ENCODE data around the gene YPEL2.

Gene YPEL2

DNA sequence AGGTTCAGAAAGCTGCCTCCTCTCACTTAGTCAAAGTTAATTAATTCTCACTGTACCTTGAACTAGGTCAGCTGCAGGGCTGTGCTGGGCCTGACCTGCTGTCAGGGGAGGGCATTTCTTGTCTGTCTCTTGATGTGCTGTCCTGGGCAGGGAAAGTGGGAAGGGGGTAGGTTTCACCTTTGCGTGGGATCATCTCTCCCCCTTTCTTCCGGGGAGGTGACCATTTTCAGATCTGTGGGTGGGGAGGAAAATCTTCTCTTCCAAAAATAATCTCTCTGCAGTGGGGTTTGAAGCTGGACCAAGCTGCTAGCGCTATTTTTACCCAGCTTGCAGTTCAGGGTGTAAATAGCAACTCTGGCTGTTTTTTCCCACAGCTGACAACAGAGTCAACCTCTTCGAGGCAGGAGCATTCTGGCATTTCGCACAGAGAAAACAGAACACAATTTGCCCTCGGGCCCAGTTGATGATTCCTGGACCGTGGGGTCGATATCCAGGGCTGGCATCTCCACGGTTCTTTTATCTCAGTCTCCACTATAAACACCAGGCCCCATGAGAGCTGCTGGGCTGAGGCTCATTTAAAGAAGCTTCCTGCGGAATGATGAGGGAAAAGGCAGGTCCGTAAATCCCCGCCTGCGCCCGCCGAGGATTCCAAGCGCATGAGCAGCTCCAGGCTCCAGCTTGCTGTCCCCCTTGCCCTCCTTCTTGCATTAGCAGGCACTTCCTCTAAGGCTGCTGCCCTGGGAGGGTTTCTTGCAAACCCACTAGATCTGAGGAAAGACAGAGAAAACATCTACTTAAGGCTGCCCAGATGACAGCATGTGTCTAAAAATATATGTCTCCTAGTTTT, 93.9 kb downstream of the YPEL2 start:
- DNase-seq (ENCODE audit: low spot score in 2 of 2), result no peak
- Mint-ChIP-seq H3K27me3 (no peaks in the 10 kb centered on the region), H3K4me1 (no peaks in the 10 kb centered on the region)

DNA sequence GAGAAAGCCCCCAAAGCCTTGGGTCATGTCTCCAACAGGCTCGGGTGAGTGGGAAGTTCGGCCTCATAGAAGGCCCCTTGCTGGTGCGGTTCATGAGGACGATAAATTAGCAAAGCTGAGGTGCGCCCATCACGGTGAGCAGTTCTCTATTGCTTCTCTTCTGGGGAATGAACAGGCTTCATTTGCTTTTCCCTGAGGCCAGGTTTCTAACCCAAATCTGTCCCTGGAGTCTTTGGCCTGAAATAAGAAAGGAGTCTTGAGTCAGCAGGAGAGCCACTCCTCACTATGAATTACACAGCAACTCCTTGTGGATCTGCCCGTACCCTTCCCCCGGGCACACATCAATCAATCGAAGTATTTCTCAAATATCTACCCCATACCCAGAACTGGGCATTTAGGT, 94.6 kb downstream of the YPEL2 start:
- H3K4me1 Mint-ChIP-seq, result no peaks in the 10 kb centered on the region
- ATAC-seq (ENCODE audit: low read depth) (no peak), DNase-seq (ENCODE audit: low spot score in 2 of 2) (no peak)
- H3K27me3 Mint-ChIP-seq, result no peaks in the 10 kb centered on the region
- no peaks in the 10 kb centered on the region for H3K9me3 Mint-ChIP-seq
- H3K4me3 Mint-ChIP-seq, result no peak overlapping the region
- H3K27ac Mint-ChIP-seq, result no peak overlapping the region
- H3K36me3 Mint-ChIP-seq, result no peaks in the 10 kb centered on the region

More for the DNA sequence above, 93.9 kb downstream of the YPEL2 start:
- Mint-ChIP-seq H3K4me3 (no peak overlapping the region), H3K27ac (no peak overlapping the region), H3K9me3 (no peaks in the 10 kb centered on the region), H3K36me3 (no peaks in the 10 kb centered on the region)
- no peak for ATAC-seq (ENCODE audit: low read depth)

DNA sequence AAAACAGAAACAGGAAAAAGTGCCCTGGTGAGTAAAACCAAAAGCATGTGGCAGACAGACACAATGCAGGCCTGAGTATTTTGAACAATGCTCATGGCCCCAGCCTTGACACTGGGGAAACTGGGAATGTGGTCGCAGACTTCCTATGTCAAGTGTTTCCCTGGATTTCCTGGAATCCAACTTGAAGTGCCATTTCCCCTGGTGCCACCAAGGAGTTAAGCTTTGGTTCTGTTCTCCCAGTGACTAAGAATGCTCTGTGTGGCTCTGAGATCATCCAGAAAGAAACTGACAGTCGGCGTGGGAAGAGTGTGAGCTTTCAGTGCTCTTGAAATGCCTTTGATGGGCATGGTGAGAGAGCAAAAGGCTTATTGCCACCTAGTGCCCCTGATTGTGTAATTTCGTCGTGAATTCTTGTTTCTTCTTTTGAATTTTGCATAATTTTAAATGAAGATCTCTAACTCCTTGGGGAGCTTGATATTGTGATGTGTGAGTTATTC, 96.0 kb downstream of the YPEL2 start:
- DNase-seq (ENCODE audit: low spot score in 2 of 2) (no peak), ATAC-seq (ENCODE audit: low read depth) (no peak)
- H3K36me3 Mint-ChIP-seq, result peaks cover 2% of the 10 kb centered on the region

DNA sequence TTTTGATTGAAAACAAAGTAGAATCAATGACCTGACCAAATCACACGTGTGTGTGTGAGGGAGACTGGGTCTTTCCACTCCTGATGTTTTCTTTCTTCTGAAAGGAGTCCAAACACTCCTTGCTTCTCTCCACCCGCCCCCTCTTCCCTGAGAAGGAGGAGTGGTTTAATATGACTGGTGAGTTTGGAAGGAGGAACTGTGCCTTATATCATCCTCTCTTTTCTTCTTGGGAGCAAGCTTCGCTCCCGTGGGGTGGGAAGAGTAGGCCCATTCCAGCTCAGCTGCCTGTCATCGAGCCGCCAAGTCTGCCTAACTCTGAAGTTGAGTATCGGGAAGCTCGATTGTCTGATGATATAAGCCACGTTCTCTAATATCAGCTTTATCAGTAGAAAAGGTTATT, 96.5 kb downstream of the YPEL2 start:
- ATAC-seq (ENCODE audit: low read depth) (no peak), DNase-seq (ENCODE audit: low spot score in 2 of 2) (no peak)
- Mint-ChIP-seq H3K4me1 (no peaks in the 10 kb centered on the region), H3K4me3 (no peak overlapping the region), H3K27me3 (peaks cover 3% of the 10 kb centered on the region), H3K36me3 (peaks cover 6% of the 10 kb centered on the region), H3K27ac (no peak overlapping the region), H3K9me3 (peaks cover 9% of the 10 kb centered on the region)

More for the DNA sequence above, 96.0 kb downstream of the YPEL2 start:
- Mint-ChIP-seq H3K27me3 (peaks cover 3% of the 10 kb centered on the region), H3K4me1 (no peaks in the 10 kb centered on the region), H3K27ac (no peak overlapping the region), H3K4me3 (no peak overlapping the region), H3K9me3 (peaks cover 5% of the 10 kb centered on the region)

DNA sequence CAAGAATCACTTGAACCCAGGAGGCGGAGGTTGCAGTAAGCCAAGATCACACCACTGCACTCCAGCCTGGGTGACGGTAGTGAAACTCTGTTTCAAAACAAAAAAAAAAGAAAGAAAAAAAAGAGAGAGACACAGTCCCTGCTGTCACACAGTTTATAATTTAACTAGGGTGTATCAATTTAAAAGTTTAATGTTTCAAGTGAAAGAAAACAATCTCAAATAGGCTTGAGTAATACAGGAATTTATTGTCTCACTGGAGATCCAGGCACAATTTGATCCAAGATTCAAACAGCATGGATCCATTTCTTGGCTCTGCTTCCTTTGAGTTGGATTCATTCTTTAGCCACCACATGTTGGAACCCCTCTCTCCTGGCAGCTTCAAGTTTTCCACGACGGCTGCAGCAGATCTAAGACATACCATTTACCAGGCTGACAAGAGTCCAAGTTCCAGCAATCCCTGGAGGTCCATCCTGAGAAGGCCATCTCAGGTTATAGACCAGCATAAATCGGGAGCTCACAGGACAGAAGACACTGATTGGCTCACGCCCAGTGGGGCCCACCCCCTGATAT, 97.5 kb downstream of the YPEL2 start:
- Mint-ChIP-seq H3K27ac (no peak overlapping the region), H3K9me3 (peaks cover 9% of the 10 kb centered on the region), H3K36me3 (peaks cover 6% of the 10 kb centered on the region), H3K4me1 (no peaks in the 10 kb centered on the region), H3K4me3 (no peak overlapping the region), H3K27me3 (peaks cover 3% of the 10 kb centered on the region)
- ATAC-seq (ENCODE audit: low read depth) (no peak), DNase-seq (ENCODE audit: low spot score in 2 of 2) (no peak)

DNA sequence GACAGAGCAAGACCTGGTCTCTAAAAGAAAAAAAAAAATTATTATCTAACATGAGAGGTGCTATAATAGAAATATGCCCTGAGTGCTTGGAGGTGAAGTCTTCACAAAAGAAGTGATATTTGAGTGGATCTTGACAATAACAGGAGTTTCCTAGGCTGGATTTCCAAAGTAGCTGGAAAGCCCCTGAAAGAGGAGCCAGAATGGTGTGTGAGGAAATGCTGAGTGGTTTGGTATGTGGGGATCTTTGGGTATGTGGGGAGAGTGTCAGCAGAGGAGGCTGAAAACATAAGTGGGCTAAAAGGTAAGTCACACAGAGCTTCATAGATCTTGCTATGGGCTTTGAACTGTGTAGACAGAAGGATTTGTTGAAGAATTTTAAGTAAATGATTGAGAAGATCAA, 100.1 kb downstream of the YPEL2 start:
- H3K4me1 Mint-ChIP-seq, result no peaks in the 10 kb centered on the region
- peaks cover 9% of the 10 kb centered on the region for H3K9me3 Mint-ChIP-seq
- no peak overlapping the region for H3K4me3 Mint-ChIP-seq
- no peak for ATAC-seq (ENCODE audit: low read depth)
- H3K27me3 Mint-ChIP-seq, result peaks cover 3% of the 10 kb centered on the region
- H3K36me3 Mint-ChIP-seq, result peaks cover 6% of the 10 kb centered on the region
- no peak for DNase-seq (ENCODE audit: low spot score in 2 of 2)
- no peak overlapping the region for H3K27ac Mint-ChIP-seq

DNA sequence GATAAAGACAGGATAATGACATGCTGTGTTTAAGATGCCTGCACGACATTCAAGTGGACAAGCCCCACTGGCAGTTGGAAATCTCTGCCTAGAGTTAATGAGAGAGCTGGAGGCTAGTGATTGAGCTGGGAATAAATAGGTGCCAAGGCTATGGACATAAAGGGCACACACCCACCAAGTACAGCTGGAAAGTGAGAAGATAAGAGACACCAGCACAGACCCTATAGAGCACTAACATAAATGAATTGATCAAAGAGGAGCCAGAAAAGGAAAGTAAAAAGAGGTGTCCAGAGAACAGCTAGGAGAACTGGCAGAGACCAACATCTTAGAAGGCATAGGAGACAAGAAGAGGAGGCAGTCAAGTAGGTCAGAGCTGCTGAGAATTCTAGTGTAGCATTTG, 101.2 kb downstream of the YPEL2 start:
- Mint-ChIP-seq H3K9me3 (peaks cover 9% of the 10 kb centered on the region), H3K4me3 (no peak overlapping the region), H3K27ac (no peak overlapping the region), H3K27me3 (peaks cover 3% of the 10 kb centered on the region), H3K4me1 (peaks cover 2% of the 10 kb centered on the region), H3K36me3 (peaks cover 6% of the 10 kb centered on the region)
- no peak for DNase-seq (ENCODE audit: low spot score in 2 of 2)
- ATAC-seq (ENCODE audit: low read depth), result no peak

DNA sequence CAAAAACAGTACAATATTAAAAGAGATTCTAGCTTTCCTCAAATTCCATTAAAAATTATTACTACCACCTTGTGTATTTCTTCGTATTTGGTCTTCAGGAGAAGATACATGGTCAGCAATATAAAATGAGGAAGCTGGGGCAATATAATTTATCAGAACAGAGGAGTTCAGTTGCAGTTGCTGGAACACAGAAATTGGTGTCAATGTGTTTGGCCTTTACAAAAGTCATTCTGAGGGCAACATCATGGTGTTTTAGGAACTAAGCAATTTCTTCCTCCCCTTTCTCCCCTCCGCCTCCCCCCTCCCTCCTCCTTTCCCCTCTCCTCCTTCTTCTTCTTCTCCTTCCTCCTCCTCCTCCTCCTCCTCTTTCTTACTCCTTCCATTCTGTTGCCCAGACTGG, 102.1 kb downstream of the YPEL2 start:
- peaks cover 9% of the 10 kb centered on the region for H3K9me3 Mint-ChIP-seq
- ATAC-seq (ENCODE audit: low read depth), result no peak

DNA sequence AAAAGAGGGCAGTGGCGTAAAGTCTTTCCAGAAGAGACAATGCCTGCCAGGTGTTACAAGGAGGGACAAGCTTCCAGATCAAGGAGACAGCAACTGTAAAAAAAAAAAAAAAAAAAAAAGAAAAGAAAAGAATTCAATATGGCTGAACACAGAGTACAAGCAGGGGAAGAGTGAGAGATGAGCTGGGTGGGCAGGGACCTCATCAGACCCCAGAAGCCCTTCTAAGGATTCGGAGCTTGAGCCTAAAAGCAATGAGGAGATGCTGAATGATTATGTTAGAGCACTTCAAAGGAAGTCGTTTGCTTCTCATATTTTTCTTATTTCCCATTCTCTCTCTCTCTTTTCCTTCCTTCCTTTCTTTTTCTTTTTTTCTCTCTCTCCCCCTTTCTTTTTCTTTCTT, 103.0 kb downstream of the YPEL2 start:
- Mint-ChIP-seq H3K27ac (no peak overlapping the region), H3K27me3 (peaks cover 3% of the 10 kb centered on the region), H3K4me3 (no peak overlapping the region), H3K9me3 (peaks cover 9% of the 10 kb centered on the region), H3K4me1 (peaks cover 9% of the 10 kb centered on the region), H3K36me3 (peaks cover 6% of the 10 kb centered on the region)
- ATAC-seq (ENCODE audit: low read depth) (no peak), DNase-seq (ENCODE audit: low spot score in 2 of 2) (no peak)

More for the DNA sequence above, 102.1 kb downstream of the YPEL2 start:
- Mint-ChIP-seq H3K4me1 (peaks cover 9% of the 10 kb centered on the region), H3K36me3 (peaks cover 6% of the 10 kb centered on the region), H3K4me3 (no peak overlapping the region), H3K27ac (no peak overlapping the region), H3K27me3 (peaks cover 3% of the 10 kb centered on the region)
- no peak for DNase-seq (ENCODE audit: low spot score in 2 of 2)

DNA sequence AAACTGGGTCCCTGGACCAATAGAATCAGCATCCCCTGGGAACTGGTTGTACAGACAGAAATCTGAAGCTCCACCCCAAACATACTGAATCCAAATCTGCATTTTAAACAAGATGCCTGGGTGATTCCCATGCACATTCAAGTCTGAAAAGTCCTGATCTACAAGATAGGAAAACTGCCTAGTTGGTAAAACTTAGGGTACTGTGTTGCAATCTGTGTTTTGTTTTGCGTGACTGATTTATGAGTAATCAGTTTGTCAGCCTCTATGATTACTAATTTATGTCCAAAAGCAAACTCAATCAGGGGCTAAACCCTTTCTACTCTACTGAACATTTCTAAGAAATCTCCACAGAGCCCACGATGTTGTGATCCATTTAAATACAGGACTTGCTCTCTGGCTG, 103.8 kb downstream of the YPEL2 start:
- Mint-ChIP-seq H3K27me3 (peaks cover 3% of the 10 kb centered on the region), H3K4me1 (peaks cover 9% of the 10 kb centered on the region), H3K36me3 (peaks cover 6% of the 10 kb centered on the region), H3K4me3 (no peak overlapping the region), H3K9me3 (peaks cover 9% of the 10 kb centered on the region), H3K27ac (no peak overlapping the region)
- no peak for DNase-seq (ENCODE audit: low spot score in 2 of 2)
- ATAC-seq (ENCODE audit: low read depth), result no peak

DNA sequence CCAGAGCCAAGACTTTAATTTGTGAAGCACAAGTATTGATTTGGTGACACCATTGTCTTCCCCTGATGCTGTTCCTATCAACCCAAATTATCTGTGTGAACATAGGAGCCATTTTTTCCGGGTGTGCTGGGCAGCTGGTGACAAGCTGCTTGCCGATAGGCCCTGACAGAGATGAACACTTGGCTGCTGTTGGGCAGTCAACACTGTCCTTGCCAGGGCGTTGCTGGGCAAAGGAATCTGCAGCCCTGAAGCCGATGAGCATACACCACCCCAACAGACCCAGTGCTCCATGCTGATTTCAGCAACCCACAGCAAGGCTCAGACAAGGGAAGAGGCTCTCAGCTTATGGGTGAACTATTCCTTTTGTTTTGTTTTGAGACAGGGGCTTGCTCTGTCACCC, 105.4 kb downstream of the YPEL2 start:
- Mint-ChIP-seq H3K36me3 (peaks cover 5% of the 10 kb centered on the region), H3K27me3 (peaks cover 1% of the 10 kb centered on the region), H3K9me3 (peaks cover 6% of the 10 kb centered on the region), H3K4me1 (peaks cover 13% of the 10 kb centered on the region), H3K4me3 (no peak overlapping the region), H3K27ac (no peak overlapping the region)
- ATAC-seq (ENCODE audit: low read depth) (no peak), DNase-seq (ENCODE audit: low spot score in 2 of 2) (no peak)

DNA sequence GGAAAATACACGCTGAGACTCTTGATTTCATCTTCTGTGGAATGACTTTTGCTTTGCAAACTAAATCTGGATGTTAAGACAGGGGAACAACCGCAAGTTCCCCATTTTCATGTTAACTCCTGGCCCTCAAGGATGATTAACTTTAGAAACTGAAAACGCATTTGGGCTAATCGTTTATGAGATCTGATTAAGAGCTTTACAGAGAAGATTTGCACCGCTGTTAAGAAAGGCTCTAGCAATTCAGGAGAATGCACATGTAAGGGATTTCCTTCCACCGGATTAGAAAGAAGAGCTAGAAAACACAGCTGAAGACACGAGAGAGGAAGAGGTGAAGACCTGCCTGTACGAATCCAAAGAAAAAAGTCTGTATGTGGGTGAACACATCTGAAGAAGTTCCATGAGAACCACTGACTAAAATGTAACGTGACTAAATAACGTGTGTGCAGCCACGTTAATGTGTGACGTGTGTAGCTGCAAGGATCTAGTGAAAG, 106.4 kb downstream of the YPEL2 start:
- no peaks in the 10 kb centered on the region for H3K27me3 Mint-ChIP-seq
- ATAC-seq (ENCODE audit: low read depth) (peak; percentile 61), DNase-seq (ENCODE audit: low spot score in 2 of 2) (peak in 1 of 2 donors; percentile 6)
- H3K4me1 Mint-ChIP-seq, result peaks cover 13% of the 10 kb centered on the region
- no peak overlapping the region for H3K27ac Mint-ChIP-seq
- peak overlapping the region; percentile 40 for H3K4me3 Mint-ChIP-seq
- H3K9me3 Mint-ChIP-seq, result peaks cover under 1% of the 10 kb centered on the region
- no peaks in the 10 kb centered on the region for H3K36me3 Mint-ChIP-seq

DNA sequence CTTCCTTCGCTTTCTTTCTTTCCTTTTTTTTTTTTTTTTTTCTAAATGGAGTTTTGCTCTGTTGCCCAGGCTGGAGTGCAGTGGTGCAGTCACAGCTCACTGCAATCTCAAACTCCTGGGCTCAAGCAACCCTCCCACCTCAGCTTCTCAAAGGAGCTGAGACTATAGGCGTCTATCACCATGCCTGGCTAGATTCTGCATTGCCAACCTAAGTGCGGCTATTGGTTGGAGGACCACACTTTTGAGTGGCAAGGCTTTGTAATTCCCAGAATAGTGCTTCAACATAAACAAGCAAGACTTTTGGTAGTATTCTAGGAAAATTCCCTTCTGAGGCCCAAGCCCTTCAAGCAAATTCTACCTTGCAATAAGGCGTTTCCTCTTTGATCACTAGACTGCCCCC, 107.8 kb downstream of the YPEL2 start:
- DNase-seq (ENCODE audit: low spot score in 2 of 2), result no peak
- H3K27ac Mint-ChIP-seq, result no peak overlapping the region
- no peak overlapping the region for H3K4me3 Mint-ChIP-seq
- no peaks in the 10 kb centered on the region for H3K36me3 Mint-ChIP-seq
- no peaks in the 10 kb centered on the region for H3K27me3 Mint-ChIP-seq
- ATAC-seq (ENCODE audit: low read depth), result no peak
- H3K9me3 Mint-ChIP-seq, result no peaks in the 10 kb centered on the region
- peaks cover 13% of the 10 kb centered on the region for H3K4me1 Mint-ChIP-seq

DNA sequence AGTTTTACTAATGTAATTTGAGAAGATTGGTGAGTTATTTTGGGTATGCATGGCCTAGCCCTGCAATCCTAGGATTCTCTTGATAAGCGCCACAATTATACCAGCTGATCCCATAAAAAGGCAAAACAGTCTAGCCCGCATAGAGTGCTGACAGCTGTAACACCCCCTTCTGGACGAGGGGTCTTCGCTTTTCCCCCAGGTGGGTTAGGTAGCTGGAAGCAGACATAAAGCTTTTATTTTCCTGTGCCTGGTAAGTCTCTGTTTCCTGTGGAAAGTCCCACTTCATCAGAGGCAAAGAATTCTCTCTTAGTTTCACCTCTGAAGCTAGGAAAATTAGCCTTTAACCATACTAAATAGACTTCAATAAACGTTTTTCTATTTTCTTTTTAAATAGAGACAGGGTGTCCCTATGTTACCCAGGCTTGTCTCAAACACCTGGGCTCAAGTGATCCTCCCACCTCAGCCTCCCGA, 108.3 kb downstream of the YPEL2 start:
- Mint-ChIP-seq H3K4me1 (peaks cover 13% of the 10 kb centered on the region), H3K27ac (no peak overlapping the region), H3K4me3 (no peak overlapping the region), H3K36me3 (no peaks in the 10 kb centered on the region), H3K9me3 (no peaks in the 10 kb centered on the region), H3K27me3 (peaks cover 2% of the 10 kb centered on the region)
- no peak for ATAC-seq (ENCODE audit: low read depth)
- DNase-seq (ENCODE audit: low spot score in 2 of 2), result no peak

Data from memory B cell (primary cell).